ENCODE results near the gene TNNI2. TPM values are rescaled to one million over a fixed set of nuclear protein-coding genes. Genes with fewer than 3 reads are reported as not detected.

TNNI2 gene
- total and polyA plus RNA-seq, 2 donors (not counting 1 experiment from before 2014, with no cell fraction given) = not detected

DNA sequence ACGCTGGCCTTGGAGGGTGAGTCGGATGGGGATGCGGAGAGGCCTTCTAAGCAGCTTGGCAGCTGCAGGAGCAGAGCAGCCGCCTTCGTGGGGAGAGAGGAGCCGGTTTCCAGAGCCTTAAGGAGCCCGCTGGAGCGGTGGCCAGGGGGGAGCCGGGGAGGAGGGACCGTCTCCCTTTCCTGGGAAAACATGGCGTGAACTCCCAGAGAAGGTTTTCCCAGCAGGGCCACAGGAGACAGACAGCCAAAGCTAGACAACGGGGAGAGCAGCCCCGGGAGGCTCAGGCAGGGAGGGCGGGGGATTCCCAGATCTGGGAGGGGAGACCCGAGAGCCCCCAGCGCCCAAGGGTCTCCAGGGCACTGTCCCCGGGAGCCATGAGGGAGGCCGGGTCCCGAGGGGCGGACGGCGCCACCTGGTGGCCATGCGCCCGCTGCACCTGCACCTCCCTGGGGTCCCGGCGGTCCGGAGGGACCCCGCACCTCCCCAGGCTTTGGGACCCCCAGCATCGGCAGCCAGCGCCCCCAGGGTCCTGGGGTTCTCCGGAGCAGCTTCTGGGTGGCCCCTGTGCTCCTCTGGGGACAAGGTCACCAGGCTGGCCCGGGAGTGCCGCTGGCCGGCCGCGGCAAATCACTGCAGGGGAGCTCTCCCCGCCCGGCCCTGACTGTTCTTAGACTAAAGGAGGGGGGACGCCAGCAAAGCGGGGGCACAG, 6.4 kb upstream of the TNNI2 start:
- Histone ChIP-seq H3K9ac (ENCODE audit: insufficient read depth, low read length) (no peak overlapping the region), H2AFZ (ENCODE audit: low read length) (no peak overlapping the region), H3K4me2 (ENCODE audit: extremely low read depth, insufficient read depth, low read length) (no peak overlapping the region), H4K20me1 (ENCODE audit: control insufficient read depth, extremely low read depth, insufficient read depth, low read length) (no peaks in the 10 kb centered on the region), H3K27ac (ENCODE audit: insufficient read depth, low read length) (no peak overlapping the region), H3K27me3 (ENCODE audit: control insufficient read depth, insufficient read depth, low read length) (peaks cover 4% of the 10 kb centered on the region), H3K9me3 (ENCODE audit: control insufficient read depth, insufficient read depth, low read depth, low read length) (no peaks in the 10 kb centered on the region), H3K4me1 (ENCODE audit: control insufficient read depth, extremely low read depth, insufficient read depth, low read length) (no peaks in the 10 kb centered on the region), H3K79me2 (ENCODE audit: control insufficient read depth, insufficient read depth, low read length) (no peaks in the 10 kb centered on the region), H3K4me3 (replicated peaks in 1 of 4; ENCODE audit: control extremely low read depth in 1 of 4, insufficient read depth in 1 of 4, low read depth in 3 of 4, low read length in 4 of 4) (no peak overlapping the region), H3K36me3 (ENCODE audit: control insufficient read depth, insufficient read depth, low read length) (no peaks in the 10 kb centered on the region)
- TF ChIP-seq, protein P1, sequence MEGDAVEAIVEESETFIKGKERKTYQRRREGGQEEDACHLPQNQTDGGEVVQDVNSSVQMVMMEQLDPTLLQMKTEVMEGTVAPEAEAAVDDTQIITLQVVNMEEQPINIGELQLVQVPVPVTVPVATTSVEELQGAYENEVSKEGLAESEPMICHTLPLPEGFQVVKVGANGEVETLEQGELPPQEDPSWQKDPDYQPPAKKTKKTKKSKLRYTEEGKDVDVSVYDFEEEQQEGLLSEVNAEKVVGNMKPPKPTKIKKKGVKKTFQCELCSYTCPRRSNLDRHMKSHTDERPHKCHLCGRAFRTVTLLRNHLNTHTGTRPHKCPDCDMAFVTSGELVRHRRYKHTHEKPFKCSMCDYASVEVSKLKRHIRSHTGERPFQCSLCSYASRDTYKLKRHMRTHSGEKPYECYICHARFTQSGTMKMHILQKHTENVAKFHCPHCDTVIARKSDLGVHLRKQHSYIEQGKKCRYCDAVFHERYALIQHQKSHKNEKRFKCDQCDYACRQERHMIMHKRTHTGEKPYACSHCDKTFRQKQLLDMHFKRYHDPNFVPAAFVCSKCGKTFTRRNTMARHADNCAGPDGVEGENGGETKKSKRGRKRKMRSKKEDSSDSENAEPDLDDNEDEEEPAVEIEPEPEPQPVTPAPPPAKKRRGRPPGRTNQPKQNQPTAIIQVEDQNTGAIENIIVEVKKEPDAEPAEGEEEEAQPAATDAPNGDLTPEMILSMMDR (conservative IDR thresholded peaks at IDR 0.05 in 1 of 2, IDR thresholded peaks at IDR 0.05 in 1 of 2; ENCODE audit: low read depth in 1 of 2, low read length in 2 of 2) = peak; percentile 74 to 85
- no peak for TF ChIP-seq EZH2 (IDR thresholded peaks at IDR 0.05; ENCODE audit: low read length, missing control alignments)
- peak; percentile 8 to 14 for DNase-seq (ENCODE audit: low read depth in 2 of 2)

DNA sequence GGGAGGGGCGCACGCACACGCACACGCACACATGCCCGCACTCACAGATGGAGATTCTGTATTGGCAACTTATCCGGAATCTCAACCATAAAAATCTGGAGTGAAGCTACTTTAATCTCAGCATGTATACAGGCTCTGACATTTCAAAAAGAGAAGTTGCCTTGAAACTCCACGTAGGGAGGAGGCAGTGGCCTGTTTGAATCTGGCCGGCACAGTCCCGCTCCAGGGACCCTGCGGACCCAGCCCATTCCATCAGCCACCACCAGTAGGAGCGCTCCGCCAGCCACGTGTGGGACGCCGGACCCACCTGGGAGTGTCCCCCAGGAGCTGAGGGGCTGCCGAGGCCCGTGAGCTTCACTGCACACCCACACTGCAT, 5.9 kb upstream of the TNNI2 start:
- no peak for DNase-seq (ENCODE audit: low read depth in 2 of 2)
- Histone ChIP-seq H3K9me3 (ENCODE audit: control insufficient read depth, insufficient read depth, low read depth, low read length) (no peaks in the 10 kb centered on the region), H3K4me2 (ENCODE audit: extremely low read depth, insufficient read depth, low read length) (no peak overlapping the region), H3K4me1 (ENCODE audit: control insufficient read depth, extremely low read depth, insufficient read depth, low read length) (no peaks in the 10 kb centered on the region), H3K4me3 (replicated peaks in 1 of 4; ENCODE audit: control extremely low read depth in 1 of 4, insufficient read depth in 1 of 4, low read depth in 3 of 4, low read length in 4 of 4) (no peak overlapping the region), H3K27ac (ENCODE audit: insufficient read depth, low read length) (no peak overlapping the region), H3K79me2 (ENCODE audit: control insufficient read depth, insufficient read depth, low read length) (no peaks in the 10 kb centered on the region), H3K36me3 (ENCODE audit: control insufficient read depth, insufficient read depth, low read length) (no peaks in the 10 kb centered on the region), H3K9ac (ENCODE audit: insufficient read depth, low read length) (no peak overlapping the region), H3K27me3 (ENCODE audit: control insufficient read depth, insufficient read depth, low read length) (peaks cover 4% of the 10 kb centered on the region), H2AFZ (ENCODE audit: low read length) (no peak overlapping the region), H4K20me1 (ENCODE audit: control insufficient read depth, extremely low read depth, insufficient read depth, low read length) (no peaks in the 10 kb centered on the region)
- TF ChIP-seq, protein P1 (conservative IDR thresholded peaks at IDR 0.05 in 1 of 2, IDR thresholded peaks at IDR 0.05 in 1 of 2; ENCODE audit: low read depth in 1 of 2, low read length in 2 of 2) = no peak
- TF ChIP-seq EZH2 (IDR thresholded peaks at IDR 0.05; ENCODE audit: low read length, missing control alignments) = no peak

DNA sequence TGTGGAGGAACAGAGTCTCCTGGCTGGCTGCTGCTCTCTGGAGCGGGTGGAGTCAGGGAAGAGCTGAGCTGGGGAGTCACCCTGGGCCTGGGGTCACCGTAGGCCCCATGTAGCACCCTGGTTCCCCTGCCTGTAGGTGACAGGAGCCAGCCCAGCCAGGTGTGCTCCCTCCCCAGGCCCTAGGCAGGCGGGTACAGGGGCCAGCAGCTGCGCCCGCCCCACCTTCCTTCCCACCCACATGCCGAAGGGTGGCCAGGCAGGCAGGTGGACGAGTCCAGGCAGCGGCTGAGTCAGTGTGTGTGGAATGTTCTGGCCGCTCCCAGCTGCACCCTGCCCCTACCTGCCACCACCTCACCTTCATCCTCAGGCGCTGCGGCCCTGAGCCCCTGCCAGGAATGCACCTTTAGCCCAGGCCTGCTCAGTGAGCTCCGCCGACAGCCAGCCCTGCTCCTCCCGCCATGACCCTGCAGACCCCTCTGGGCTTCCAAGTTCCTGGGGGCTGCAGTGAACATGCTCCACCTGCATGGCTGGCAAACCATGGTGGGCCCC, 4.6 kb upstream of the TNNI2 start:
- no peak overlapping the region for H2AFZ ChIP-seq (ENCODE audit: low read length)
- H3K4me3 ChIP-seq (replicated peaks in 1 of 4; ENCODE audit: control extremely low read depth in 1 of 4, insufficient read depth in 1 of 4, low read depth in 3 of 4, low read length in 4 of 4) = no peak overlapping the region
- no peaks in the 10 kb centered on the region for H3K36me3 ChIP-seq (ENCODE audit: control insufficient read depth, insufficient read depth, low read length)
- no peaks in the 10 kb centered on the region for H3K27me3 ChIP-seq (ENCODE audit: control insufficient read depth, insufficient read depth, low read length)
- no peaks in the 10 kb centered on the region for H3K4me1 ChIP-seq (ENCODE audit: control insufficient read depth, extremely low read depth, insufficient read depth, low read length)
- no peaks in the 10 kb centered on the region for H3K79me2 ChIP-seq (ENCODE audit: control insufficient read depth, insufficient read depth, low read length)
- DNase-seq (ENCODE audit: low read depth in 2 of 2) = no peak
- no peak overlapping the region for H3K9ac ChIP-seq (ENCODE audit: insufficient read depth, low read length)
- no peak overlapping the region for H3K4me2 ChIP-seq (ENCODE audit: extremely low read depth, insufficient read depth, low read length)
- no peaks in the 10 kb centered on the region for H4K20me1 ChIP-seq (ENCODE audit: control insufficient read depth, extremely low read depth, insufficient read depth, low read length)
- H3K9me3 ChIP-seq (ENCODE audit: control insufficient read depth, insufficient read depth, low read depth, low read length) = no peaks in the 10 kb centered on the region
- no peak overlapping the region for H3K27ac ChIP-seq (ENCODE audit: insufficient read depth, low read length)
- TF ChIP-seq, protein P1 (conservative IDR thresholded peaks at IDR 0.05 in 1 of 2, IDR thresholded peaks at IDR 0.05 in 1 of 2; ENCODE audit: low read depth in 1 of 2, low read length in 2 of 2) = no peak
- TF ChIP-seq EZH2 (IDR thresholded peaks at IDR 0.05; ENCODE audit: low read length, missing control alignments) = no peak
